ENCODE measurements around the gene TIMP3.

The TIMP3 gene

GRCh38 chr22:32802237-32802765 is 796 bp downstream of the TIMP3 start:
- Histone ChIP-seq H3K9me3 (ENCODE audit: insufficient read depth, low read length, severe bottlenecking) (no peaks in the 10 kb centered on the region), H3K27me3 (ENCODE audit: insufficient read depth, low read length, poor library complexity) (peaks cover 3% of the 10 kb centered on the region), H3K4me3 (ENCODE audit: low read depth in 1 of 2, low read length in 2 of 2) (no peak overlapping the region), H3K27ac (ENCODE audit: low read length) (no peak overlapping the region), H3K79me2 (ENCODE audit: insufficient read depth, low read length) (no peaks in the 10 kb centered on the region), H4K20me1 (ENCODE audit: insufficient read depth, low read length) (no peaks in the 10 kb centered on the region), H3K36me3 (ENCODE audit: insufficient read depth, low read length) (no peaks in the 10 kb centered on the region), H3K4me1 (ENCODE audit: insufficient read depth, low read length) (peaks cover 2% of the 10 kb centered on the region; the same call in 1 of the 2 replicates), H3K4me2 (ENCODE audit: insufficient read depth, low read length) (no peak overlapping the region), H2AFZ (ENCODE audit: low read depth, low read length) (no peak overlapping the region), H3K9ac (ENCODE audit: low read depth, low read length) (no peak overlapping the region)
- DNase-seq (no peak), ATAC-seq (ENCODE audit: insufficient read depth, low read depth) (no peak)
- TF ChIP-seq CTCF (IDR thresholded peaks at IDR 0.05; ENCODE audit: borderline replicate concordance, extremely low read depth, low read length, poor library complexity, severe bottlenecking), result no peak
- no peak for TF ChIP-seq EZH2 (IDR thresholded peaks at IDR 0.05; ENCODE audit: borderline replicate concordance, low read depth, low read length, severe bottlenecking)

GRCh38 chr22:32803020-32803737 is 1.7 kb downstream of the TIMP3 start:
- H3K4me3 ChIP-seq (ENCODE audit: low read depth in 1 of 2, low read length in 2 of 2), result no peak overlapping the region
- no peaks in the 10 kb centered on the region for H3K4me1 ChIP-seq (ENCODE audit: insufficient read depth, low read length)
- no peak overlapping the region for H3K4me2 ChIP-seq (ENCODE audit: insufficient read depth, low read length)

GRCh38 chr22:32803738-32804435 is 2.4 kb downstream of the TIMP3 start:
- Histone ChIP-seq H3K4me2 (ENCODE audit: insufficient read depth, low read length) (no peak overlapping the region), H3K79me2 (ENCODE audit: insufficient read depth, low read length) (no peaks in the 10 kb centered on the region), H3K27me3 (ENCODE audit: insufficient read depth, low read length, poor library complexity) (peaks cover 3% of the 10 kb centered on the region), H2AFZ (ENCODE audit: low read depth, low read length) (no peak overlapping the region), H3K36me3 (ENCODE audit: insufficient read depth, low read length) (no peaks in the 10 kb centered on the region), H3K9me3 (ENCODE audit: insufficient read depth, low read length, severe bottlenecking) (no peaks in the 10 kb centered on the region), H3K27ac (ENCODE audit: low read length) (no peak overlapping the region), H3K4me3 (ENCODE audit: low read depth in 1 of 2, low read length in 2 of 2) (no peak overlapping the region), H4K20me1 (ENCODE audit: insufficient read depth, low read length) (no peaks in the 10 kb centered on the region), H3K4me1 (ENCODE audit: insufficient read depth, low read length) (no peaks in the 10 kb centered on the region), H3K9ac (ENCODE audit: low read depth, low read length) (no peak overlapping the region)
- no peak for ATAC-seq (ENCODE audit: insufficient read depth, low read depth)
- no peak for DNase-seq
- no peak for TF ChIP-seq EZH2 (IDR thresholded peaks at IDR 0.05; ENCODE audit: borderline replicate concordance, low read depth, low read length, severe bottlenecking)
- no peak for TF ChIP-seq CTCF (IDR thresholded peaks at IDR 0.05; ENCODE audit: borderline replicate concordance, extremely low read depth, low read length, poor library complexity, severe bottlenecking)

More at GRCh38 chr22:32803020-32803737, 1.7 kb downstream of the TIMP3 start:
- Histone ChIP-seq H3K36me3 (ENCODE audit: insufficient read depth, low read length) (no peaks in the 10 kb centered on the region), H3K27me3 (ENCODE audit: insufficient read depth, low read length, poor library complexity) (peaks cover 3% of the 10 kb centered on the region), H3K9me3 (ENCODE audit: insufficient read depth, low read length, severe bottlenecking) (no peaks in the 10 kb centered on the region), H3K79me2 (ENCODE audit: insufficient read depth, low read length) (no peaks in the 10 kb centered on the region), H4K20me1 (ENCODE audit: insufficient read depth, low read length) (no peaks in the 10 kb centered on the region), H2AFZ (ENCODE audit: low read depth, low read length) (no peak overlapping the region), H3K27ac (ENCODE audit: low read length) (no peak overlapping the region), H3K9ac (ENCODE audit: low read depth, low read length) (no peak overlapping the region)
- TF ChIP-seq CTCF (IDR thresholded peaks at IDR 0.05; ENCODE audit: borderline replicate concordance, extremely low read depth, low read length, poor library complexity, severe bottlenecking), result no peak
- no peak for TF ChIP-seq EZH2 (IDR thresholded peaks at IDR 0.05; ENCODE audit: borderline replicate concordance, low read depth, low read length, severe bottlenecking)
- ATAC-seq (ENCODE audit: insufficient read depth, low read depth) (no peak), DNase-seq (no peak)
